A549 (cell line): ENCODE measurements around the gene METRNL. TPM values are rescaled to one million over a fixed set of nuclear protein-coding genes. Genes with fewer than 3 reads are reported as not detected.

Source experiments
- ATAC-seq, 2 experiments: fragments of 200-7000 bp in 1 of 2; fragments of >200 bp in 1 of 2; cut with Nextera tagmentation in 1 of 2; cut with Tn5 transposase in 1 of 2; 3 replicates each; pipeline versions ENCODE4 v1.8.0 to v1.9.1; 2018 to 2020; ENCODE audit warnings: mild to moderate bottlenecking in 1 of 2, moderate library complexity in 1 of 2
- CTCF ChIA-PET: fragments of 300-600 bp; sonication (Branson Sonifier 250); formaldehyde crosslinking; extraction: SDS; loops from one replicate; lab custom pipeline; 2021; ENCODE audit warnings: antibody characterized with exemption, inconsistent platforms; lab: Yijun Ruan, JAX
- POLR2A ChIA-PET: fragments of 350-600 bp; formaldehyde crosslinking; extraction: SDS; loops from one replicate; lab custom pipeline; 2021; ENCODE audit warnings: antibody characterized with exemption, inconsistent platforms; lab: Yijun Ruan, JAX
- DNase-seq, 2 experiments: peaks; one replicate each; pipeline versions ENCODE4 v3.0.0 to v3.0.0-alpha.2; 2011 to 2016; ENCODE audit warnings: low read depth in 1 of 2, low spot score in 1 of 2
- FAIRE-seq: peaks from 2 replicates; lab custom pipeline; 2011; peaks lifted over from hg19 to GRCh38; lab: Jason Lieb, UNC
- H3K27ac ChIP-seq, 2 experiments: fragments of >200 bp; sonication (Bioruptor Twin); formaldehyde crosslinking; 3 replicates each; pipeline ENCODE4 v1.5.1; 2016 to 2017
- H3K4me1 ChIP-seq: fragments of >200 bp; sonication (Bioruptor Twin); formaldehyde crosslinking; 3 replicates; pipeline ENCODE4 v1.6.1; 2016
- H3K4me2 ChIP-seq: fragments of >200 bp; sonication (Bioruptor Twin); formaldehyde crosslinking; 3 replicates; pipeline ENCODE4 v1.6.1; 2016
- H3K4me3 ChIP-seq: fragments of >200 bp; sonication (Bioruptor Twin); formaldehyde crosslinking; 3 replicates; pipeline ENCODE4 v1.5.1; 2016
- H3K9me3 ChIP-seq: fragments of >200 bp; sonication (Bioruptor Twin); formaldehyde crosslinking; 3 replicates; pipeline ENCODE4 v1.6.1; 2016
- CBX2 ChIP-seq: fragments of 200-600 bp; sonication (generic); IDR thresholded peaks from 2 replicates; pipeline ENCODE4 v1.6.1; 2016; ENCODE audit warnings: low read depth, mild to moderate bottlenecking, borderline replicate concordance
- CBX8 ChIP-seq: fragments of 200-600 bp; sonication (generic); IDR thresholded peaks from 2 replicates; pipeline ENCODE4 v1.6.1; 2016
- CHD2 ChIP-seq: fragments of 150-350 bp; IDR thresholded peaks from 2 replicates; pipeline ENCODE4 v1.6.1; 2014; ENCODE audit warnings: low read length; ENCODE audit not compliant: partially characterized antibody
- CHD4 ChIP-seq: fragments of 200-600 bp; sonication (generic); IDR thresholded peaks from 2 replicates; pipeline ENCODE4 v1.6.1; 2016; ENCODE audit warnings: antibody characterized with exemption, mild to moderate bottlenecking, borderline replicate concordance
- EHF ChIP-seq: fragments of 250-450 bp; sonication (Bioruptor Pico); IDR thresholded peaks from 2 replicates; pipeline ENCODE4 v1.5.0; 2020; ENCODE audit warnings: mild to moderate bottlenecking
- FOSB ChIP-seq: fragments of 250-450 bp; sonication (Bioruptor Pico); IDR thresholded peaks from 2 replicates; pipeline ENCODE4 v1.5.0; 2020; ENCODE audit warnings: mild to moderate bottlenecking, moderate library complexity
- GATA3 ChIP-seq: IDR thresholded peaks from 2 replicates; pipeline ENCODE4 v1.6.1; 2012; ENCODE audit warnings: borderline replicate concordance
- HOXB13 ChIP-seq: fragments of 250-450 bp; sonication (Bioruptor Pico); IDR thresholded peaks from 2 replicates; pipeline ENCODE4 v1.5.0; 2020; ENCODE audit warnings: low read depth, mild to moderate bottlenecking, moderate library complexity
- JUNB ChIP-seq: fragments of >200 bp; sonication (Bioruptor Twin); formaldehyde crosslinking; IDR thresholded peaks from 2 replicates; pipeline ENCODE4 v1.6.1; 2016
- KDM5A ChIP-seq: fragments of 200-600 bp; sonication (generic); IDR thresholded peaks from 2 replicates; pipeline ENCODE4 v1.6.1; 2016; ENCODE audit warnings: antibody characterized with exemption, mild to moderate bottlenecking
- NPAS2 ChIP-seq: fragments of 250-450 bp; sonication (Bioruptor Pico); IDR thresholded peaks from 2 replicates; pipeline ENCODE4 v1.8.0; 2022; ENCODE audit warnings: mild to moderate bottlenecking, moderate library complexity, borderline replicate concordance
- RNF2 ChIP-seq: fragments of 200-600 bp; sonication (generic); IDR thresholded peaks from 2 replicates; pipeline ENCODE4 v1.6.1; 2016; ENCODE audit warnings: low read depth, mild to moderate bottlenecking, antibody characterized with exemption, moderate library complexity, borderline replicate concordance
- ZC3H11A ChIP-seq: fragments of 450-650 bp; IDR thresholded peaks from 2 replicates; pipeline ENCODE4 v1.6.1; 2014; ENCODE audit warnings: antibody characterized with exemption, mild to moderate bottlenecking
- WGBS: methylation state at CpG from one replicate; pipeline ENCODE4 v1.1.6; 2017; ENCODE audit errors: missing lambda C conversion rate; 5-methylcytosine and 5-hydroxymethylcytosine counted together
- polyA plus RNA-seq, 4 experiments: library from polyadenylated mRNA; depleted of rRNA in 3 of 4; stranded (reverse); fragments of >200 nt; fragmentation: RNase III in 1 of 4; extraction: RNeasy Plus Mini Kit Qiagen cat#74134 plus additional on column Dnase treatment in 1 of 4; gene quantifications; 2 replicates in 3 of 4; 3 replicates in 1 of 4; pipeline ENCODE4 v1.2.3, GENCODE V29; 2011 to 2017
- TF ChIP-seq, protein P1 (sequence below): IDR thresholded peaks from 2 replicates; pipeline ENCODE4 v1.6.1; 2012
- TF ChIP-seq, protein P2 (sequence below): fragments of >200 bp; sonication (Bioruptor Twin); formaldehyde crosslinking; IDR thresholded peaks from 2 replicates; pipeline ENCODE4 v1.6.1; 2016
- TF ChIP-seq, protein P3 (sequence below): fragments of 200-600 bp; sonication (generic); IDR thresholded peaks from 2 replicates; pipeline ENCODE4 v1.6.1; 2016; ENCODE audit warnings: antibody characterized with exemption, mild to moderate bottlenecking, moderate library complexity
- TF ChIP-seq, protein P4 (sequence below): IDR thresholded peaks from 2 replicates; pipeline ENCODE4 v1.6.1; 2012; ENCODE audit warnings: low read depth, borderline replicate concordance
- TF ChIP-seq, protein P5 (sequence below): fragments of 250-450 bp; sonication (Bioruptor Pico); IDR thresholded peaks from 2 replicates; pipeline ENCODE4 v1.5.0; 2020; ENCODE audit warnings: low read depth, mild to moderate bottlenecking, moderate library complexity

Gene METRNL
- polyA plus RNA-seq, 2 of the 4 experiments (the other 2 are of a cell fraction): 1.7 to 6.4 TPM

DNA sequence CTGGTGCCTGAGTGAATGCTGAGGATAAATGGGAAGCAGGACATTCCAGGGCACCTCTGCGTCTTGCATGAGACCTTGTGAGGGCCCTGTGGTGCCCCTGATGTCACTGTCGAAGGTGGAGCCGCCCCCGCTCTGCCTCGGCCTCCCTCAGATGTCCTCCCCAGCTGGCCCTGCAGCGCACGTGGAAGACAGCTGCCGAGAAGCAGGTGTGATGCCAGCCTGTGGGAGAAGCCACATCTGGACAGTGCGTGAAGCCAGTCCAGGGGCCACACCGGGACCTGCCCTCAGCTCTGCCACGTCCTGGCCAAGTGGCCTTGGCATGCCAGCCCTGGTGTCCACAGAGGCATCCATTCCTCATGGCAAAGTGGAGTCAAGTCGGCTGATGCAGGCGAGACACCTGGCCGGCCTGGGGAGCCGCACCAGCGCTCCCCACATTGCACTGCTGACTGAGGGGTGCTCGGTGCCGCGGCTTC, 21.6 kb upstream of the METRNL start:
- no peak; a peak in 1 of 6 replicates for ATAC-seq
- ChIA-PET POLR2A (interaction anchor here (1.0 kb wide), 1 partner anchor 19 kb away, joined by 3 read pairs; no protein-coding TSS in a partner anchor), CTCF (interaction anchor here (0.9 to 1.3 kb wide), 2 partner anchors 9 to 18 kb away, joined by 3 to 5 read pairs; no protein-coding TSS in a partner anchor)
- no peak for DNase-seq
- no peak overlapping the region for H3K4me2 ChIP-seq
- 70% methylated on average over 17 of the region's 19 CpGs for WGBS
- TF ChIP-seq, protein P1, sequence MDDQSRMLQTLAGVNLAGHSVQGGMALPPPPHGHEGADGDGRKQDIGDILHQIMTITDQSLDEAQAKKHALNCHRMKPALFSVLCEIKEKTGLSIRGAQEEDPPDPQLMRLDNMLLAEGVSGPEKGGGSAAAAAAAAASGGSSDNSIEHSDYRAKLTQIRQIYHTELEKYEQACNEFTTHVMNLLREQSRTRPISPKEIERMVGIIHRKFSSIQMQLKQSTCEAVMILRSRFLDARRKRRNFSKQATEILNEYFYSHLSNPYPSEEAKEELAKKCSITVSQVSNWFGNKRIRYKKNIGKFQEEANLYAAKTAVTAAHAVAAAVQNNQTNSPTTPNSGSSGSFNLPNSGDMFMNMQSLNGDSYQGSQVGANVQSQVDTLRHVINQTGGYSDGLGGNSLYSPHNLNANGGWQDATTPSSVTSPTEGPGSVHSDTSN: no peak
- no peak for TF ChIP-seq EHF
- no peak for FAIRE-seq
- H3K4me3 ChIP-seq: no peak overlapping the region
- no peak overlapping the region for H3K27ac ChIP-seq
- H3K4me1 ChIP-seq: peaks cover 9% of the 10 kb centered on the region; the same call in 1 of the 3 replicates
- no peaks in the 10 kb centered on the region for H3K9me3 ChIP-seq

DNA sequence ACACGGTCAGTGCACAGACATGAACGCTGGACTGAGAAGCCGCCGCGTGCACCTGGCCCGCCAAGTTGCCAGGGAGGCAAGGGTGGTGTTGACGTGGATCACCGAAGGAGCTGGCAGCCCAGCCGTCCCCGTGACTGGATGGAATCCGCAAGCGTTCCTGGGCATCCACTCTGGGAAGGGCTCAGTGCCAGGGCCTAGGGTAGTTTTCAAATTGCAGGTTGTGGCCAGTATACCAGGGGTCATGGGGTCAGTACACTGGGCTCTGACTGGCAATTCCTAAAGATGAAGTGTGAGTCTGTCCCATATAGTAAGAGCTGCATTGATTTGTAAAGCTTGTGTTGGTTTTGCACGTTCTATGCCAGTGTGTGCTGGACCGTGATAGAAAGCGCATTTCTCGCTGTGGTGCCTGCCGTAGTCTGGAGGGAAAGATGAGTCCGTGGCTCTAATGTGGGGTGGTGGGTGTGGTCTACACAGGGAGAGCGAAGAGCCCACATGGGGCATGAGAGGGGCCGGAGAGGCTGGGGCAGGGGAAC, 21.1 kb upstream of the METRNL start:
- TF ChIP-seq RNF2 (no peak), GATA3 (no peak), HOXB13 (CRISPR knock-in tag) (no peak), CBX8 (no peak), ZC3H11A (no peak), CHD4 (no peak), FOSB (CRISPR knock-in tag) (no peak), JUNB (no peak), CHD2 (no peak), KDM5A (no peak), CBX2 (no peak), NPAS2 (CRISPR knock-in tag) (no peak)
- TF ChIP-seq, protein P2, sequence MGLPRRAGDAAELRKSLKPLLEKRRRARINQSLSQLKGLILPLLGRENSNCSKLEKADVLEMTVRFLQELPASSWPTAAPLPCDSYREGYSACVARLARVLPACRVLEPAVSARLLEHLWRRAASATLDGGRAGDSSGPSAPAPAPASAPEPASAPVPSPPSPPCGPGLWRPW: no peak
- TF ChIP-seq, protein P3, sequence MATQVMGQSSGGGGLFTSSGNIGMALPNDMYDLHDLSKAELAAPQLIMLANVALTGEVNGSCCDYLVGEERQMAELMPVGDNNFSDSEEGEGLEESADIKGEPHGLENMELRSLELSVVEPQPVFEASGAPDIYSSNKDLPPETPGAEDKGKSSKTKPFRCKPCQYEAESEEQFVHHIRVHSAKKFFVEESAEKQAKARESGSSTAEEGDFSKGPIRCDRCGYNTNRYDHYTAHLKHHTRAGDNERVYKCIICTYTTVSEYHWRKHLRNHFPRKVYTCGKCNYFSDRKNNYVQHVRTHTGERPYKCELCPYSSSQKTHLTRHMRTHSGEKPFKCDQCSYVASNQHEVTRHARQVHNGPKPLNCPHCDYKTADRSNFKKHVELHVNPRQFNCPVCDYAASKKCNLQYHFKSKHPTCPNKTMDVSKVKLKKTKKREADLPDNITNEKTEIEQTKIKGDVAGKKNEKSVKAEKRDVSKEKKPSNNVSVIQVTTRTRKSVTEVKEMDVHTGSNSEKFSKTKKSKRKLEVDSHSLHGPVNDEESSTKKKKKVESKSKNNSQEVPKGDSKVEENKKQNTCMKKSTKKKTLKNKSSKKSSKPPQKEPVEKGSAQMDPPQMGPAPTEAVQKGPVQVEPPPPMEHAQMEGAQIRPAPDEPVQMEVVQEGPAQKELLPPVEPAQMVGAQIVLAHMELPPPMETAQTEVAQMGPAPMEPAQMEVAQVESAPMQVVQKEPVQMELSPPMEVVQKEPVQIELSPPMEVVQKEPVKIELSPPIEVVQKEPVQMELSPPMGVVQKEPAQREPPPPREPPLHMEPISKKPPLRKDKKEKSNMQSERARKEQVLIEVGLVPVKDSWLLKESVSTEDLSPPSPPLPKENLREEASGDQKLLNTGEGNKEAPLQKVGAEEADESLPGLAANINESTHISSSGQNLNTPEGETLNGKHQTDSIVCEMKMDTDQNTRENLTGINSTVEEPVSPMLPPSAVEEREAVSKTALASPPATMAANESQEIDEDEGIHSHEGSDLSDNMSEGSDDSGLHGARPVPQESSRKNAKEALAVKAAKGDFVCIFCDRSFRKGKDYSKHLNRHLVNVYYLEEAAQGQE: no peak
- TF ChIP-seq, protein P4, sequence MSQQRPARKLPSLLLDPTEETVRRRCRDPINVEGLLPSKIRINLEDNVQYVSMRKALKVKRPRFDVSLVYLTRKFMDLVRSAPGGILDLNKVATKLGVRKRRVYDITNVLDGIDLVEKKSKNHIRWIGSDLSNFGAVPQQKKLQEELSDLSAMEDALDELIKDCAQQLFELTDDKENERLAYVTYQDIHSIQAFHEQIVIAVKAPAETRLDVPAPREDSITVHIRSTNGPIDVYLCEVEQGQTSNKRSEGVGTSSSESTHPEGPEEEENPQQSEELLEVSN: no peak
- TF ChIP-seq, protein P5, sequence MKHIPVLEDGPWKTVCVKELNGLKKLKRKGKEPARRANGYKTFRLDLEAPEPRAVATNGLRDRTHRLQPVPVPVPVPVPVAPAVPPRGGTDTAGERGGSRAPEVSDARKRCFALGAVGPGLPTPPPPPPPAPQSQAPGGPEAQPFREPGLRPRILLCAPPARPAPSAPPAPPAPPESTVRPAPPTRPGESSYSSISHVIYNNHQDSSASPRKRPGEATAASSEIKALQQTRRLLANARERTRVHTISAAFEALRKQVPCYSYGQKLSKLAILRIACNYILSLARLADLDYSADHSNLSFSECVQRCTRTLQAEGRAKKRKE (CRISPR knock-in tag): no peak
- TF ChIP-seq, all 56 proteins: peak for 0
- no peaks in the 10 kb centered on the region for H3K9me3 ChIP-seq
- ChIA-PET POLR2A (interaction anchor here (1.0 kb wide), 1 partner anchor 18 kb away, joined by 3 read pairs; no protein-coding TSS in a partner anchor), CTCF (no interaction called here)
- H3K4me2 ChIP-seq: no peak overlapping the region
- FAIRE-seq (no peak), DNase-seq (no peak), ATAC-seq (no peak)
- H3K4me1 ChIP-seq: peaks cover 9% of the 10 kb centered on the region; the same call in 1 of the 3 replicates
- H3K27ac ChIP-seq: no peak overlapping the region
- WGBS: 85% methylated on average over 15 of the region's 20 CpGs
- H3K4me3 ChIP-seq: no peak overlapping the region
